Hematopoietic multipotent progenitor cell treated with erythropoietin and hydrocortisone succinate and interleukin-3 and kit ligand, for 6 days (in vitro differentiated cells): ENCODE data around the gene TBCD.

Experiments
- DNase-seq: peaks from one replicate; pipeline ENCODE4 v3.0.0-alpha.2; 2015

Gene TBCD

GRCh38 chr17:82793974-82794630, 42.2 kb downstream of the TBCD start:
- no peak for DNase-seq

- DNase-seq = no peak
Measured at GRCh38 chr17:82794781-82795482, 43.1 kb downstream of the TBCD start.

GRCh38 chr17:82795615-82796014, 43.8 kb downstream of the TBCD start:
- no peak for DNase-seq

- no peak for DNase-seq
Measured at GRCh38 chr17:82797061-82797460, 45.2 kb downstream of the TBCD start.

- DNase-seq = no peak
Measured at GRCh38 chr17:82798752-82799151, 46.9 kb downstream of the TBCD start.

GRCh38 chr17:82799591-82799990, 47.7 kb downstream of the TBCD start:
- no peak for DNase-seq

GRCh38 chr17:82800885-82801284, 49.0 kb downstream of the TBCD start:
- no peak for DNase-seq

GRCh38 chr17:82801377-82801970, 49.6 kb downstream of the TBCD start:
- no peak for DNase-seq

- DNase-seq = no peak
Measured at GRCh38 chr17:82802075-82802780, 50.4 kb downstream of the TBCD start.

- DNase-seq = no peak
Measured at GRCh38 chr17:82803185-82803584, 51.3 kb downstream of the TBCD start.

- no peak for DNase-seq
Measured at GRCh38 chr17:82803606-82804005, 51.7 kb downstream of the TBCD start.

- no peak for DNase-seq
Measured at GRCh38 chr17:82804442-82805191, 52.8 kb downstream of the TBCD start.

GRCh38 chr17:82805254-82805653, 53.4 kb downstream of the TBCD start:
- DNase-seq = no peak

GRCh38 chr17:82805823-82806222, 54.0 kb downstream of the TBCD start:
- no peak for DNase-seq

GRCh38 chr17:82806645-82807044, 54.8 kb downstream of the TBCD start:
- no peak for DNase-seq

- no peak for DNase-seq
Measured at GRCh38 chr17:82807101-82807500, 55.2 kb downstream of the TBCD start.

GRCh38 chr17:82807562-82807961, 55.7 kb downstream of the TBCD start:
- no peak for DNase-seq

GRCh38 chr17:82808006-82808405, 56.1 kb downstream of the TBCD start:
- DNase-seq = no peak

- DNase-seq = no peak
Measured at GRCh38 chr17:82808921-82809905, 57.3 kb downstream of the TBCD start.

- no peak for DNase-seq
Measured at GRCh38 chr17:82810644-82811430, 59.0 kb downstream of the TBCD start.

GRCh38 chr17:82812058-82812457, 60.2 kb downstream of the TBCD start:
- DNase-seq = no peak
